Liver (tissue), 3 donors: ENCODE measurements around the gene ARHGEF26.

Experiments
- EGR1 ChIP-seq, 2 donors: IDR thresholded peaks; 2 replicates each; pipeline ENCODE4 v1.6.1; 2016 to 2018; ENCODE audit warnings: antibody characterized with exemption in 2 of 2, low read depth in 2 of 2
- FOXA1 ChIP-seq: IDR thresholded peaks from 2 replicates; pipeline ENCODE4 v1.6.1; 2016; ENCODE audit warnings: antibody characterized with exemption
- GABPA ChIP-seq, 2 donors: IDR thresholded peaks in 1 of 2; conservative IDR thresholded peaks in 1 of 2; 2 replicates each; pipeline ENCODE4 v1.6.1; 2016; ENCODE audit warnings: antibody characterized with exemption in 2 of 2, mild to moderate bottlenecking in 1 of 2, moderate library complexity in 1 of 2
- JUND ChIP-seq, 2 donors: IDR thresholded peaks; 2 replicates each; pipeline ENCODE4 v1.6.1; 2016; ENCODE audit warnings: antibody characterized with exemption in 2 of 2
- RAD21 ChIP-seq, 2 donors: IDR thresholded peaks; 2 replicates each; pipeline ENCODE4 v1.6.1; 2016; ENCODE audit warnings: antibody characterized with exemption in 2 of 2, mild to moderate bottlenecking in 2 of 2
- RXRA ChIP-seq, 2 donors: IDR thresholded peaks; 2 replicates each; pipeline ENCODE4 v1.6.1; 2017 to 2018; ENCODE audit warnings: antibody characterized with exemption in 2 of 2, mild to moderate bottlenecking in 1 of 2
- SP1 ChIP-seq: IDR thresholded peaks from 2 replicates; pipeline ENCODE4 v1.6.1; 2018; ENCODE audit warnings: antibody characterized with exemption, mild to moderate bottlenecking
- TAF1 ChIP-seq: conservative IDR thresholded peaks from 2 replicates; pipeline ENCODE4 v1.6.1; 2016; ENCODE audit warnings: antibody characterized with exemption, mild to moderate bottlenecking
- YY1 ChIP-seq: IDR thresholded peaks from 2 replicates; pipeline ENCODE4 v1.6.1; 2016; ENCODE audit warnings: antibody characterized with exemption, mild to moderate bottlenecking
- TF ChIP-seq, protein P1 (sequence below): IDR thresholded peaks from 2 replicates; pipeline ENCODE4 v1.6.1; 2016; ENCODE audit warnings: antibody characterized with exemption
- TF ChIP-seq, protein P2 (sequence below): fragments of 150-350 bp; IDR thresholded peaks from 2 replicates; pipeline ENCODE4 v1.5.1; 2017; ENCODE audit warnings: improper control_type of control experiment, low read depth, low read length; ENCODE audit not compliant: missing input control
- TF ChIP-seq, protein P3 (sequence below): IDR thresholded peaks from 2 replicates; pipeline ENCODE4 v1.6.1; 2016; ENCODE audit warnings: antibody characterized with exemption
- TF ChIP-seq, protein P4 (sequence below): IDR thresholded peaks from 2 replicates; pipeline ENCODE4 v1.6.1; 2016; ENCODE audit warnings: antibody characterized with exemption, mild to moderate bottlenecking
- TF ChIP-seq, protein P5 (sequence below): IDR thresholded peaks from 2 replicates; pipeline ENCODE4 v1.6.1; 2016; ENCODE audit warnings: antibody characterized with exemption
- donor health status: healthy.
- donor health status: healthy.

DNA sequence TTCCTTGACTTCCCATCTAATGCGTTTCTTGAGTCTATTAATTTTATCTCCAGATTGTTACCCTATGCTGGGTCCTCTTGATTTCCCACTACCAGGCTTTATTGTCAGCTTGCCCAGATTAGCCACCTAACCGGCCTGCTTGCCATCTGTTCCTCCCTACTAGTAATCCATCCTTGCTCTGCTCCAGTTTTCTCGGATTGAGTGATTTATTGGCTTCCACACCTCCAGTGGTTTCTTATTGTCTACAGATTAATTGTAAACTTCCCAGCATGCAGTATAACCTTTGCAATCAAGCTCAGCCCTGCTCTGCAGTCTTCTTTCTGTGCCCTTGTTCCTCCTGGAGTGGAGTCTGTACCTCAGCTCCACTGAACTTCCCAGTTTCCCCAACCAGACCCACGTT lies 63.4 kb downstream of the ARHGEF26 start:
- TF ChIP-seq GABPA (IDR thresholded peaks at IDR 0.05 in 1 of 2, conservative IDR thresholded peaks at IDR 0.05 in 1 of 2) (no peak), TAF1 (no peak), EGR1 (IDR thresholded peaks at IDR 0.05; ENCODE audit: low read depth in 2 of 2) (no peak), RAD21 (IDR thresholded peaks at IDR 0.05) (no peak), SP1 (no peak), FOXA1 (no peak), YY1 (no peak), RXRA (IDR thresholded peaks at IDR 0.05) (no peak), JUND (IDR thresholded peaks at IDR 0.05) (no peak)
- TF ChIP-seq, protein P1, sequence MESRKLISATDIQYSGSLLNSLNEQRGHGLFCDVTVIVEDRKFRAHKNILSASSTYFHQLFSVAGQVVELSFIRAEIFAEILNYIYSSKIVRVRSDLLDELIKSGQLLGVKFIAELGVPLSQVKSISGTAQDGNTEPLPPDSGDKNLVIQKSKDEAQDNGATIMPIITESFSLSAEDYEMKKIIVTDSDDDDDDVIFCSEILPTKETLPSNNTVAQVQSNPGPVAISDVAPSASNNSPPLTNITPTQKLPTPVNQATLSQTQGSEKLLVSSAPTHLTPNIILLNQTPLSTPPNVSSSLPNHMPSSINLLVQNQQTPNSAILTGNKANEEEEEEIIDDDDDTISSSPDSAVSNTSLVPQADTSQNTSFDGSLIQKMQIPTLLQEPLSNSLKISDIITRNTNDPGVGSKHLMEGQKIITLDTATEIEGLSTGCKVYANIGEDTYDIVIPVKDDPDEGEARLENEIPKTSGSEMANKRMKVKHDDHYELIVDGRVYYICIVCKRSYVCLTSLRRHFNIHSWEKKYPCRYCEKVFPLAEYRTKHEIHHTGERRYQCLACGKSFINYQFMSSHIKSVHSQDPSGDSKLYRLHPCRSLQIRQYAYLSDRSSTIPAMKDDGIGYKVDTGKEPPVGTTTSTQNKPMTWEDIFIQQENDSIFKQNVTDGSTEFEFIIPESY = no peak
- TF ChIP-seq, protein P2, sequence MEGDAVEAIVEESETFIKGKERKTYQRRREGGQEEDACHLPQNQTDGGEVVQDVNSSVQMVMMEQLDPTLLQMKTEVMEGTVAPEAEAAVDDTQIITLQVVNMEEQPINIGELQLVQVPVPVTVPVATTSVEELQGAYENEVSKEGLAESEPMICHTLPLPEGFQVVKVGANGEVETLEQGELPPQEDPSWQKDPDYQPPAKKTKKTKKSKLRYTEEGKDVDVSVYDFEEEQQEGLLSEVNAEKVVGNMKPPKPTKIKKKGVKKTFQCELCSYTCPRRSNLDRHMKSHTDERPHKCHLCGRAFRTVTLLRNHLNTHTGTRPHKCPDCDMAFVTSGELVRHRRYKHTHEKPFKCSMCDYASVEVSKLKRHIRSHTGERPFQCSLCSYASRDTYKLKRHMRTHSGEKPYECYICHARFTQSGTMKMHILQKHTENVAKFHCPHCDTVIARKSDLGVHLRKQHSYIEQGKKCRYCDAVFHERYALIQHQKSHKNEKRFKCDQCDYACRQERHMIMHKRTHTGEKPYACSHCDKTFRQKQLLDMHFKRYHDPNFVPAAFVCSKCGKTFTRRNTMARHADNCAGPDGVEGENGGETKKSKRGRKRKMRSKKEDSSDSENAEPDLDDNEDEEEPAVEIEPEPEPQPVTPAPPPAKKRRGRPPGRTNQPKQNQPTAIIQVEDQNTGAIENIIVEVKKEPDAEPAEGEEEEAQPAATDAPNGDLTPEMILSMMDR = no peak
- TF ChIP-seq, protein P3, sequence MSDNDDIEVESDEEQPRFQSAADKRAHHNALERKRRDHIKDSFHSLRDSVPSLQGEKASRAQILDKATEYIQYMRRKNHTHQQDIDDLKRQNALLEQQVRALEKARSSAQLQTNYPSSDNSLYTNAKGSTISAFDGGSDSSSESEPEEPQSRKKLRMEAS = no peak
- TF ChIP-seq, protein P4, sequence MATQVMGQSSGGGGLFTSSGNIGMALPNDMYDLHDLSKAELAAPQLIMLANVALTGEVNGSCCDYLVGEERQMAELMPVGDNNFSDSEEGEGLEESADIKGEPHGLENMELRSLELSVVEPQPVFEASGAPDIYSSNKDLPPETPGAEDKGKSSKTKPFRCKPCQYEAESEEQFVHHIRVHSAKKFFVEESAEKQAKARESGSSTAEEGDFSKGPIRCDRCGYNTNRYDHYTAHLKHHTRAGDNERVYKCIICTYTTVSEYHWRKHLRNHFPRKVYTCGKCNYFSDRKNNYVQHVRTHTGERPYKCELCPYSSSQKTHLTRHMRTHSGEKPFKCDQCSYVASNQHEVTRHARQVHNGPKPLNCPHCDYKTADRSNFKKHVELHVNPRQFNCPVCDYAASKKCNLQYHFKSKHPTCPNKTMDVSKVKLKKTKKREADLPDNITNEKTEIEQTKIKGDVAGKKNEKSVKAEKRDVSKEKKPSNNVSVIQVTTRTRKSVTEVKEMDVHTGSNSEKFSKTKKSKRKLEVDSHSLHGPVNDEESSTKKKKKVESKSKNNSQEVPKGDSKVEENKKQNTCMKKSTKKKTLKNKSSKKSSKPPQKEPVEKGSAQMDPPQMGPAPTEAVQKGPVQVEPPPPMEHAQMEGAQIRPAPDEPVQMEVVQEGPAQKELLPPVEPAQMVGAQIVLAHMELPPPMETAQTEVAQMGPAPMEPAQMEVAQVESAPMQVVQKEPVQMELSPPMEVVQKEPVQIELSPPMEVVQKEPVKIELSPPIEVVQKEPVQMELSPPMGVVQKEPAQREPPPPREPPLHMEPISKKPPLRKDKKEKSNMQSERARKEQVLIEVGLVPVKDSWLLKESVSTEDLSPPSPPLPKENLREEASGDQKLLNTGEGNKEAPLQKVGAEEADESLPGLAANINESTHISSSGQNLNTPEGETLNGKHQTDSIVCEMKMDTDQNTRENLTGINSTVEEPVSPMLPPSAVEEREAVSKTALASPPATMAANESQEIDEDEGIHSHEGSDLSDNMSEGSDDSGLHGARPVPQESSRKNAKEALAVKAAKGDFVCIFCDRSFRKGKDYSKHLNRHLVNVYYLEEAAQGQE = no peak
- TF ChIP-seq, protein P5, sequence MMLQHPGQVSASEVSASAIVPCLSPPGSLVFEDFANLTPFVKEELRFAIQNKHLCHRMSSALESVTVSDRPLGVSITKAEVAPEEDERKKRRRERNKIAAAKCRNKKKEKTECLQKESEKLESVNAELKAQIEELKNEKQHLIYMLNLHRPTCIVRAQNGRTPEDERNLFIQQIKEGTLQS = no peak
